NK-92 (cell line): ENCODE measurements around the gene MEP1A.

Experiments used
- DNase-seq: peaks from one replicate; lab custom pipeline; 2025; ENCODE audit not compliant: unreplicated experiment; lab: John Stamatoyannopoulos, UW

The MEP1A gene

DNA sequence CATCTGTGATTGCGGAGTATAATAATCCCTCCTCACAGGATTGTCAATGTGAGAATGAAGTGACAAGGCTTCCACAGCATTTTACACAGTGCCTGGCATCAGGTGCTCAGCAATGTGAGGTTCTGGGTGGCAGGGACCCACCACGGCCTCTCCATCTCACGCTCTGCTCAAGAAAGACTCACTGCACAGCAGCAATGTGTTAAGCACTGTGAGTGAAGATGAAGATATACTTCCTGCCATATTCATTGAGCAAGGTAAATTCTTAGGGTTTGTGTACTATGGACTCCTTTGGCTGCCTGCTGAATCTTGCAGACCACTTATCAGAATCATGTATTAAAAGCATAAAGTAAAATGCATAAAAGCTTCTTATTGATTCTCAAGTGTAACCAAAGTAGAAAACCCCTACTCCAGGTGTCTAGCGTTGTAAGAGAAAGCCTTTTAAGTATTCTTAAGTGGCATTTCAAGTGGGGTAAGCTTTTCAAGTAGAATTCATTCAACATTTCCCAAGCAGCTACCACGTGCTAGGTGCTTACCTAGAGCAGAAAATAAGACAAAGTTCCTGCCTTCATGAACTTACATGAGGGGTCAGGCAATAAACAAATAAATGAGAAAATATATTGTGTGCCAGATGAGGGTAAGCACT is 17.0 kb upstream of the MEP1A start:
- DNase-seq: no peak

GRCh38 chr6:46777476-46778346 is 15.5 kb upstream of the MEP1A start:
- no peak for DNase-seq

- no peak for DNase-seq
Measured at GRCh38 chr6:46781478-46782378, 11.5 kb upstream of the MEP1A start.

- DNase-seq: no peak
Measured at GRCh38 chr6:46784535-46784934, 8.7 kb upstream of the MEP1A start.

GRCh38 chr6:46787871-46788540 is 5.2 kb upstream of the MEP1A start:
- no peak for DNase-seq

DNA sequence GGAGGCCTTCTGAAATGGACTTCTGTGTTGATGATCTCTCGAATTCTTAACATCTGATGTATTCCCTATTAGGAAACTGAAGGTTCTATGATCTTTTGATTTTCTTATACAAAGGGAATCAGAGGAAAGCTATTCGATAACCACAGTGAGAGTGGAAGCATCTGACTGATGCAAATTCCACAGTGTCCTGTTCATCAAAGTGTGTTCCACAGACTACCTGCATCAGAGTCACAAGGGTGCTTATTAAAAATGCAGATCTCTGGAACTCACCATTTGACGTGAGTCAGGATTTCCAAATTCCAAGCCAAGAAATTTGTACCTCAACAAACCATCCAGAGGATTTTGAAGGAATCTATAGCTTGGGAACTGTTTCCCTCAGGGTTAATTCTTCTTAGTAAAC is 4.4 kb upstream of the MEP1A start:
- DNase-seq: no peak

GRCh38 chr6:46789434-46790354 is 3.5 kb upstream of the MEP1A start:
- no peak for DNase-seq

GRCh38 chr6:46790355-46790874 is 2.8 kb upstream of the MEP1A start:
- DNase-seq: no peak

DNA sequence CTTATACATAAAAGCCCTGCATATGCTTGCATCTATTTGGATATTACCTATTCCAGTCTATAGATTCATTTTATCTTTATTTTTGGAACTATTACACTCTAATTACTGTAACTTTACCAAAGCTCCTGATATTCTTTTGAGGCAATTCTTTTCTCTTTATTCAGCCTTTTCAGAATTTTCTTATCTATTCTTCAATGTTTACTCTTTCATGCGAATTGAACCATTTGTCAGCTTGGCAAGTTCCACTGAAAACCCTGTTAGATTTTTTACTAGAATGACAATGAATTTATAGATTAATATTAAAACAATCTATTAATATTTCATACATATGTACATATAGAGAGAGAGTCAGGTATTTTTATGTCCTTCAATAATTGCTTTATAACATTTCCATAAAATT is 554 bp upstream of the MEP1A start:
- no peak for DNase-seq

GRCh38 chr6:46794068-46794467 is 879 bp downstream of the MEP1A start:
- no peak for DNase-seq

DNA sequence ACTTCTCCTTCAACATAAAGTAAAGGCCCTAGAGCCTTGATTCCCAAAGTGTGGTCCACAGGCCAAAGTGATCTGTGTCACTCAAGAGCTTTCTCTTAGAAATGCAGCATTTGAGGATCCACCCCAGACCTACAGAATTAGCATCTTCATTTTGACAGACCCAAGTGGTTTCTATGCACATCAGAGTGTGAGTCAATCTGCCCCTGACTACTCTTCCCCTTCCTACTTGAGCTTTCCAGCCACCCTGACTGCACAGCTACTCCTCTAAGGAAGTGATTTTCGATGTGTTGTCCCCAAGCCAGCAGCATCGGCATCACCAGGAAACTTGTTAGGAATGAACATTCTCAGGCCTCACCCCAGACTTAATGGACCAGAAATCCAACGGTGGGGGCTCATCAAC is 2.6 kb downstream of the MEP1A start:
- DNase-seq: no peak

- no peak for DNase-seq
Measured at GRCh38 chr6:46796848-46797580, 3.8 kb downstream of the MEP1A start.

DNA sequence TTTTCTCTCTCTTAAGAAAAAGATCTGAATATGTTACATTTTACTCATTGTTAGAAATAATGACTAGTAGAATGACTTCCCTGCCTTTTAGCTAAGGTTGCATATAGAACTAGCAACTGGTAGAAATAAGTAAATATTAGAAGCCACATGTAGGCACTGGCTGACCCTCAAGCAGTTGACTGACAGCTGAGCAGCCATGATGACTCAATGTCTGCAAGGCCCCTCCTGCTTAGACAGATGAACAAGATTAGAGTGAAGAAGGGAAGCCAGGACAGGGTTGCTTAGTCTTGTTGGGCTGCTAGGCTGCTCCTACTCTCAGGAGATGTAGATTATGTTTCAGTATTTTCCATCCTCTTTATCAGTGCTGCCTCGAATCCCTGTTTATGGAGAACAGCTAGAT is 6.5 kb downstream of the MEP1A start:
- DNase-seq: no peak

DNA sequence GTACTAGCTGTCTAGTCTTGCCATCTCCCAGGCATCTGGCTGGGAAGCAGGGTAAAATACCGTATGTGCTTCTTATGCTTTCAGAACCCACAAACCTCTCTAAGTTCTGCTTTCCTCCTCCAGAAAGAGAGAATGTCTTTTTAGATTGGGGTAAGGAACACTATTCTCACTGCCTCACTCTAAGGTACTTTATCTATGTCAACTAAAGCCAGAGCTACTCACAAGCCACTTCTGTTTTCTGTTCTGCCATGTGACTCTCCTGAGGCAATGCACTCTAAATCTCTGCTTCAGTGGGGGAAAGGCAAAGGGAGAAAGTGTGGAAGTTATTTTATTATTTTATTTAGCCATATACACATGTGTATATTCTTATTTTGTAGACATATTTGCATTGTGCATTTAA is 15.6 kb downstream of the MEP1A start:
- DNase-seq: no peak

- no peak for DNase-seq
Measured at GRCh38 chr6:46815130-46815529, 21.9 kb downstream of the MEP1A start.

DNA sequence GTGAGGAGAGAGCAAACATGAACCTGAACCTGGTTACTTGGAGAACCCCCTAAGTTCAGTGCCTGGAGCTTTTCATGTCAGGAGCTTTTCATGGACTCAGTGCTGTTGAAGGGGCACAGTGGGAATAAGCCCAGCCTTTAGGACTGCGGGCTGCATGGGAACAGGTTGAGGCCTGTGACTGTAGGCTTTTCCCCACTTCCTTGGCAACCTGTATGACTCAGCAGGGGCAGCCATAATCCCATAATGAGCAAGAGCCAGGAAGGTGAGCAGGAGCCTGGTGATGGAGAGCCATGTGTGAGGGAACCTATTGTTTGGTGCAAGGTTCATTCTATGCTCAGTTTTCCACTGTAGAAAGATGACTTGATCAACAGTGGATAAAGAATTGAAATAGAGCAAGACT is 23.4 kb downstream of the MEP1A start:
- no peak for DNase-seq

DNA sequence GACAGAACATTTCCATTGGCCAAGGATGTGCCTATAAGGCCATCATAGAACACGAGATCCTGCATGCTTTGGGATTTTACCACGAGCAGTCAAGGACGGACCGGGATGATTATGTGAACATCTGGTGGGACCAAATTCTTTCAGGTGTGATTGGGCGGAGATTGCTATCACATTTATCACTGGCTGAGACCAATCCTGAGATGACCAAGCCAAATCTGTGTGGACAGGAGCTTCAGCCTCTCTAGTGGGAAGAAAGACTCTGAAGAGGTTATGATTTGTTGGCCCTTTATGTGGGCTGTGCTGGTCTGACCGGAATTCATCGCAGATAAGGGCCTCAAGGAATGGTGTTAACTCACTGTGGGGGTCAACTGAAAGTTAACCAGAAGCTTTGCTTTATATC is 26.4 kb downstream of the MEP1A start:
- DNase-seq: no peak

- no peak for DNase-seq
Measured at GRCh38 chr6:46821458-46821881, 28.3 kb downstream of the MEP1A start.

DNA sequence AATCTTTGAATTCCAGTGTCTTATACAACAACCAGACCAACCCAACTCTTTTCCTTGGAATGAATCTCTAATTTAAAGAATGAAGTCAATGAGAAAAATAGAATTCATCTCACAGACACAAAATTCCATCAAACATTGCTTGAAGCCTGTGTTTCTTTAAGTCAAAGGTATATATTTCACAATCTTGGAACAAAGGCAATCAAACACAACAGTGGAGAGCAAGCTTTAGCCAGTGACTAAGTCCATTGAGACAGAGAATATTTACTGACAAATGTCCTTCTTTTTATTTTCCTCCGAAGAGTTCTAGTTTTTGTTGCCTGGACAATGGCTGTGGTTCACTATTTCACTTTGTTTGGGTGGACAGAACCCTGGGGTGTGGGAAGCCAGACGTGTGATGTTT is 35.8 kb downstream of the MEP1A start:
- no peak for DNase-seq
